ENCODE data around the gene NAGPA. TPM values are rescaled to one million over a fixed set of nuclear protein-coding genes. Genes with fewer than 3 reads are reported as not detected.

NAGPA gene
- polyA plus RNA-seq, 1 donor (not counting 4 experiments of a cell fraction or from before 2014, with no cell fraction given), result 5.0 TPM

DNA sequence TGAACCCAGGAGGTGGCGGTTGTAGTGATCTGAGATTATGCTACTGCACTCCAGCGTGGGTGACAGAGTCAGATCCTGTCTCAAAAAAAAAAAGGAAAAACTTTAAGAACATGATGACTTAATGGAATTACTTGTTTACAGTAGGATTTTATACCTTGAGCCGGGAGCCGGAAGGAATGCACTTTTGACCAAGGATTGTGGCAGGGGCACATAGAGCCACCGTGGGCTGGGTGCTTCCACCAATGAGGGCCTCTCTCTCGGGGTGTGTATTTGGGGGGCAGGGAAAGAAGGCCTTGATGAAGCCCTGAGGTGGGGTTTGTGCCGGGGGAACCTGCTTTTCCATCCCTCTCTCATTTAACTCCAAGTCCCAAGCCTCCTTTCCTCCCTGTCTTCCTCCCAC is 6.7 kb upstream of the NAGPA start:
- Histone ChIP-seq H3K27me3 (ENCODE audit: control insufficient read depth, extremely low read depth, insufficient read depth, low read length) (no peaks in the 10 kb centered on the region), H3K9me3 (ENCODE audit: control insufficient read depth, low read depth, low read length) (no peaks in the 10 kb centered on the region), H3K79me2 (ENCODE audit: control insufficient read depth, insufficient read depth, low read length) (no peaks in the 10 kb centered on the region), H3K27ac (ENCODE audit: control insufficient read depth, insufficient read depth, low read length) (no peak overlapping the region), H3K9me1 (ENCODE audit: control insufficient read depth, extremely low read depth, insufficient read depth, low read length) (no peaks in the 10 kb centered on the region), H3K4me3 (ENCODE audit: control insufficient read depth in 2 of 3, extremely low read depth in 1 of 3, insufficient read depth in 2 of 3, low read depth in 1 of 3, low read length in 3 of 3) (no peak overlapping the region), H4K20me1 (ENCODE audit: control insufficient read depth, extremely low read depth, insufficient read depth, low read length) (no peaks in the 10 kb centered on the region), H3K4me2 (ENCODE audit: control insufficient read depth, extremely low read depth, insufficient read depth, low read depth, low read length) (no peak overlapping the region), H3K9ac (ENCODE audit: control insufficient read depth, extremely low read depth, insufficient read depth, low read length) (no peak overlapping the region), H3K36me3 (ENCODE audit: control insufficient read depth in 2 of 2, extremely low read depth in 1 of 2, insufficient read depth in 2 of 2, low read length in 2 of 2) (no peaks in the 10 kb centered on the region), H3K4me1 (ENCODE audit: control insufficient read depth, extremely low read depth, insufficient read depth, low read length) (peaks cover 7% of the 10 kb centered on the region), H2AFZ (ENCODE audit: control insufficient read depth, low read length) (no peak overlapping the region)
- dilution Hi-C loops (cut with MboI; ENCODE audit: extremely low pct_ligation_motif_present, low sequenced_read_pairs), result no loop called here
- TF ChIP-seq EZH2 (IDR thresholded peaks at IDR 0.05; ENCODE audit: low read length), result no peak
- TF ChIP-seq, protein P1, sequence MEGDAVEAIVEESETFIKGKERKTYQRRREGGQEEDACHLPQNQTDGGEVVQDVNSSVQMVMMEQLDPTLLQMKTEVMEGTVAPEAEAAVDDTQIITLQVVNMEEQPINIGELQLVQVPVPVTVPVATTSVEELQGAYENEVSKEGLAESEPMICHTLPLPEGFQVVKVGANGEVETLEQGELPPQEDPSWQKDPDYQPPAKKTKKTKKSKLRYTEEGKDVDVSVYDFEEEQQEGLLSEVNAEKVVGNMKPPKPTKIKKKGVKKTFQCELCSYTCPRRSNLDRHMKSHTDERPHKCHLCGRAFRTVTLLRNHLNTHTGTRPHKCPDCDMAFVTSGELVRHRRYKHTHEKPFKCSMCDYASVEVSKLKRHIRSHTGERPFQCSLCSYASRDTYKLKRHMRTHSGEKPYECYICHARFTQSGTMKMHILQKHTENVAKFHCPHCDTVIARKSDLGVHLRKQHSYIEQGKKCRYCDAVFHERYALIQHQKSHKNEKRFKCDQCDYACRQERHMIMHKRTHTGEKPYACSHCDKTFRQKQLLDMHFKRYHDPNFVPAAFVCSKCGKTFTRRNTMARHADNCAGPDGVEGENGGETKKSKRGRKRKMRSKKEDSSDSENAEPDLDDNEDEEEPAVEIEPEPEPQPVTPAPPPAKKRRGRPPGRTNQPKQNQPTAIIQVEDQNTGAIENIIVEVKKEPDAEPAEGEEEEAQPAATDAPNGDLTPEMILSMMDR (optimal IDR thresholded peaks at IDR 0.05 in 1 of 3, IDR thresholded peaks at IDR 0.05 in 1 of 3, conservative IDR thresholded peaks at IDR 0.05 in 1 of 3; ENCODE audit: extremely low read depth in 1 of 3, insufficient read depth in 2 of 3, low read length in 3 of 3), result no peak
- no peak for FAIRE-seq
- DNase-seq (ENCODE audit: low read depth, low spot score), result no peak

DNA sequence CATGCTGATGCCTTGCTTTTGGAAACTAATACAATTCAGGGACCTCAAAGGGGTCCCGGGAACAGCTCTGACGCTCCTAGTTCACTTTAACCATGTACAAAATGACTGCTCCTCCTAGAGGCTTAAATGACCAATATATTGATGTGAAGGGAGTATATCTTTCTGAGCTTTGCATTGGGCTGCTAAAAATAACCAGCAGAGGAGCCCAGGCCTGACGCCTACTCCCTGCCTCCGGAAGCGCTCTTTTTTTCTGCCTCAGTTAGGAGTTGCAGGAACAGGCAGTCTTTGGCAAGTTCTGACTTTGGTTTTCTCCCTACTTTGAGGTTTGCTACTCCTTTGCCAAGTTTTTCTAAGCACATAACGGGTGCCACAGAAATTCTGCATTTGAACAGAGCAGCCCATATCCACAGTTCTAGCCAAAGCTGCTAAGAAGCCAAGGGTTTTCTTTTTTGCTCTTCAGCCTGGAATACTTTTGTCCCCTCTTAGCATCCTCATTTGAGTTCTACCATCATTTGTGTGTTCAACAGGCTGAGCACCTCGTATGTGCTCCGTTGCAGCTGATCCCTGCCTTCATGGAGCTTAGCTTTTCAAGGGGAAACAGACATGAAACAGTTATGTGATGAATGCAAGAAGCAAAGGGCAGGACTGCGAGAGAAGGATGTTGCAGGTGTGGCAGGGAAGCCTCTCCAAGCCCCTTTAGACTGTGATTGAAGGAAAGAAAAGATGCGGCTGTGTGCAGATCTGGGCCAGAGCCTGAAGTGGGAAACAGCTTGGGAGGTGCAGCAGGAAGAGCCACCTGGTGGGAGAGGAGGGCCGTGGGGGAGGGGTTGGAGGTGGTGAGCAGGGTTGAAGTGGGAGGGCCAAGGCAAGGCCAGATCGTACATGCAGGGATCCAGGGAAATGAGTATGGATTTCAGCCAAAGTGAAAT is 2.8 kb upstream of the NAGPA start:
- Histone ChIP-seq H4K20me1 (ENCODE audit: control insufficient read depth, extremely low read depth, insufficient read depth, low read length) (no peaks in the 10 kb centered on the region), H3K4me2 (ENCODE audit: control insufficient read depth, extremely low read depth, insufficient read depth, low read depth, low read length) (no peak overlapping the region), H3K4me1 (ENCODE audit: control insufficient read depth, extremely low read depth, insufficient read depth, low read length) (peaks cover 21% of the 10 kb centered on the region), H3K36me3 (ENCODE audit: control insufficient read depth in 2 of 2, extremely low read depth in 1 of 2, insufficient read depth in 2 of 2, low read length in 2 of 2) (no peaks in the 10 kb centered on the region), H3K27ac (ENCODE audit: control insufficient read depth, insufficient read depth, low read length) (no peak overlapping the region), H3K79me2 (ENCODE audit: control insufficient read depth, insufficient read depth, low read length) (no peaks in the 10 kb centered on the region), H2AFZ (ENCODE audit: control insufficient read depth, low read length) (no peak overlapping the region), H3K4me3 (ENCODE audit: control insufficient read depth in 2 of 3, extremely low read depth in 1 of 3, insufficient read depth in 2 of 3, low read depth in 1 of 3, low read length in 3 of 3) (no peak overlapping the region), H3K9me3 (ENCODE audit: control insufficient read depth, low read depth, low read length) (no peaks in the 10 kb centered on the region), H3K9ac (ENCODE audit: control insufficient read depth, extremely low read depth, insufficient read depth, low read length) (no peak overlapping the region), H3K9me1 (ENCODE audit: control insufficient read depth, extremely low read depth, insufficient read depth, low read length) (no peaks in the 10 kb centered on the region), H3K27me3 (ENCODE audit: control insufficient read depth, extremely low read depth, insufficient read depth, low read length) (no peaks in the 10 kb centered on the region)
- FAIRE-seq, result no peak
- TF ChIP-seq EZH2 (IDR thresholded peaks at IDR 0.05; ENCODE audit: low read length), result no peak
- TF ChIP-seq, protein P1 (optimal IDR thresholded peaks at IDR 0.05 in 1 of 3, IDR thresholded peaks at IDR 0.05 in 1 of 3, conservative IDR thresholded peaks at IDR 0.05 in 1 of 3; ENCODE audit: extremely low read depth in 1 of 3, insufficient read depth in 2 of 3, low read length in 3 of 3), result no peak
- DNase-seq (ENCODE audit: low read depth, low spot score), result no peak
- dilution Hi-C loops (cut with MboI; ENCODE audit: extremely low pct_ligation_motif_present, low sequenced_read_pairs), result no loop called here

All from keratinocyte (primary cell).